ENCODE results near the gene PRR3.

- no peak for TF ChIP-seq POLR2AphosphoS5 (IDR thresholded peaks at IDR 0.05)
- no peak for TF ChIP-seq POLR2A (IDR thresholded peaks at IDR 0.05)
- TF ChIP-seq, protein P1, sequence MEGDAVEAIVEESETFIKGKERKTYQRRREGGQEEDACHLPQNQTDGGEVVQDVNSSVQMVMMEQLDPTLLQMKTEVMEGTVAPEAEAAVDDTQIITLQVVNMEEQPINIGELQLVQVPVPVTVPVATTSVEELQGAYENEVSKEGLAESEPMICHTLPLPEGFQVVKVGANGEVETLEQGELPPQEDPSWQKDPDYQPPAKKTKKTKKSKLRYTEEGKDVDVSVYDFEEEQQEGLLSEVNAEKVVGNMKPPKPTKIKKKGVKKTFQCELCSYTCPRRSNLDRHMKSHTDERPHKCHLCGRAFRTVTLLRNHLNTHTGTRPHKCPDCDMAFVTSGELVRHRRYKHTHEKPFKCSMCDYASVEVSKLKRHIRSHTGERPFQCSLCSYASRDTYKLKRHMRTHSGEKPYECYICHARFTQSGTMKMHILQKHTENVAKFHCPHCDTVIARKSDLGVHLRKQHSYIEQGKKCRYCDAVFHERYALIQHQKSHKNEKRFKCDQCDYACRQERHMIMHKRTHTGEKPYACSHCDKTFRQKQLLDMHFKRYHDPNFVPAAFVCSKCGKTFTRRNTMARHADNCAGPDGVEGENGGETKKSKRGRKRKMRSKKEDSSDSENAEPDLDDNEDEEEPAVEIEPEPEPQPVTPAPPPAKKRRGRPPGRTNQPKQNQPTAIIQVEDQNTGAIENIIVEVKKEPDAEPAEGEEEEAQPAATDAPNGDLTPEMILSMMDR (IDR thresholded peaks at IDR 0.05): no peak
- no peak for TF ChIP-seq EP300 (IDR thresholded peaks at IDR 0.05)
These were observed 8.7 kb downstream of the PRR3 start for GRCh38 chr6:30565772-30566171.

All from stomach (tissue), 4 donors.